Thyroid gland (tissue), 4 donors: ENCODE results near the gene OR1I1. TPM values are rescaled to one million over a fixed set of nuclear protein-coding genes. Genes with fewer than 3 reads are reported as not detected.

Source experiments
- DNase-seq, 2 donors: peaks; one replicate each; pipeline ENCODE4 v3.0.0-alpha.2; 2019
- H3K27ac ChIP-seq, 3 donors: fragments of 200-600 bp; sonication (generic); 1 replicate in 2 of 3; 2 replicates in 1 of 3; pipeline ENCODE4 v1.5.1; 2016 to 2019; ENCODE audit warnings: mild to moderate bottlenecking in 1 of 3, moderate library complexity in 1 of 3
- H3K27me3 ChIP-seq: fragments of 200-600 bp; sonication (generic); one replicate; pipeline ENCODE4 v1.5.1; 2019
- H3K36me3 ChIP-seq, 2 donors: fragments of 200-600 bp; sonication (generic); one replicate each; pipeline ENCODE4 v1.5.1; 2016 to 2019
- H3K4me1 ChIP-seq, 2 donors: fragments of 200-600 bp; sonication (generic); one replicate each; pipeline ENCODE4 v1.5.1; 2017 to 2019
- H3K4me3 ChIP-seq, 3 donors: fragments of 200-600 bp; sonication (generic); replicated peaks in 1 of 3; 1 replicate in 2 of 3; 2 replicates in 1 of 3; pipeline ENCODE4 v1.5.1; 2016; ENCODE audit warnings: mild to moderate bottlenecking in 1 of 3
- H3K9me3 ChIP-seq: fragments of 200-600 bp; sonication (generic); one replicate; pipeline ENCODE4 v1.5.1; 2017
- POLR2A ChIP-seq, 2 donors: fragments of 450-650 bp; IDR thresholded peaks; one replicate each; pipeline ENCODE4 v1.6.1; 2017; ENCODE audit warnings: antibody characterized with exemption in 2 of 2, mild to moderate bottlenecking in 2 of 2, moderate library complexity in 1 of 2
- WGBS, 2 donors: methylation state at CpG; one replicate each; pipeline ENCODE4 v1.1.5; 2017; 5-methylcytosine and 5-hydroxymethylcytosine counted together
- intact Hi-C: fragments of 100-400 bp; cut with DNase I; formaldehyde crosslinking; loops from one replicate; pipeline ENCODE4 v1.15.1; 2023
- total RNA-seq, 4 donors: library from RNA; depleted of rRNA; stranded (reverse); fragments of >200 nt; gene quantifications; one replicate each; pipeline ENCODE4 v1.2.3, GENCODE V29; 2016
- TF ChIP-seq, protein P1 (sequence below), 6 experiments: fragments of 200-600 bp in 3 of 6; fragments of 450-650 bp in 3 of 6; sonication (generic) in 3 of 6; IDR thresholded peaks; one replicate each; pipeline ENCODE4 v1.5.1; 2016 to 2019; ENCODE audit warnings: antibody characterized with exemption in 6 of 6, mild to moderate bottlenecking in 2 of 6, inconsistent platforms in 1 of 6, moderate library complexity in 1 of 6

The OR1I1 gene
- total RNA-seq, 4 donors from 2014 or later = not detected

DNA sequence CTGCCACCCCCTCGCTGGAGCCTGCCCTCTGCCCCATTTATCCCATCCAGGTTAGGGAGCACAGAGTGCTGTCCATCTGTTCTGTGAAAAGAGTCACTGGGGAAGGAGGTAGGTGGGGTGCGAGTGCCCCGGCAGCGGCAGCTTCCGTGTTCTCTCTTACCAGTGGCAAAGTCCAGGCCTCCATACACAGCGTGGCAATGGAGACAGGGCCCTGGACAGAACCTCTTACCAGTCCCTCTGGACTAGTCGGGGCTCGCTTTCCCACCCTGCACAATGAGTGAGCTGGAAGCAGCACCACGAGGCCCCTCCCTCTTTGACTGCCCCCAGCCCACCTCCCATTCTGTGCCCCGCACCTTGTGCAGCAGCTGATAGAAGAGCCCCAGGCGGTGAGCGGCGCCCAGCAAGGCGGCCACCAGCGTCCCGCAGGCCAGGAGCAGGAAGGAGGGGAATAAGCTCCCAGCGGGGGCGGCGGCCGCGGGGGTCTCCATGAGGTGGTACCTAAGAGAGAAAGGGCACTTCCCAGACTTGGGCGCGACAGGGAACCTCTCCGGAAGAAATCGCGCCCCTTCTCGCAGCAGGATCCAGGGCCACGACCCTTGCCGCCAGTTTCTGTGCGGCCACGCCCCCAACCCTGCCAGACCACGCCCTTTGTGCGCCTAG, 42.7 kb downstream of the OR1I1 start:
- TF ChIP-seq, protein P1, sequence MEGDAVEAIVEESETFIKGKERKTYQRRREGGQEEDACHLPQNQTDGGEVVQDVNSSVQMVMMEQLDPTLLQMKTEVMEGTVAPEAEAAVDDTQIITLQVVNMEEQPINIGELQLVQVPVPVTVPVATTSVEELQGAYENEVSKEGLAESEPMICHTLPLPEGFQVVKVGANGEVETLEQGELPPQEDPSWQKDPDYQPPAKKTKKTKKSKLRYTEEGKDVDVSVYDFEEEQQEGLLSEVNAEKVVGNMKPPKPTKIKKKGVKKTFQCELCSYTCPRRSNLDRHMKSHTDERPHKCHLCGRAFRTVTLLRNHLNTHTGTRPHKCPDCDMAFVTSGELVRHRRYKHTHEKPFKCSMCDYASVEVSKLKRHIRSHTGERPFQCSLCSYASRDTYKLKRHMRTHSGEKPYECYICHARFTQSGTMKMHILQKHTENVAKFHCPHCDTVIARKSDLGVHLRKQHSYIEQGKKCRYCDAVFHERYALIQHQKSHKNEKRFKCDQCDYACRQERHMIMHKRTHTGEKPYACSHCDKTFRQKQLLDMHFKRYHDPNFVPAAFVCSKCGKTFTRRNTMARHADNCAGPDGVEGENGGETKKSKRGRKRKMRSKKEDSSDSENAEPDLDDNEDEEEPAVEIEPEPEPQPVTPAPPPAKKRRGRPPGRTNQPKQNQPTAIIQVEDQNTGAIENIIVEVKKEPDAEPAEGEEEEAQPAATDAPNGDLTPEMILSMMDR (IDR thresholded peaks at IDR 0.05) = no peak
- Histone ChIP-seq H3K27me3 (no peaks in the 10 kb centered on the region), H3K4me3 (peak overlapping the region; percentile 17 to 77 (median 58)), H3K27ac (peak overlapping the region; percentile 84 to 95 (median 87)), H3K36me3 (peaks cover 9 to 16% of the 10 kb centered on the region in 2 donors), H3K4me1 (peaks cover 17 to 18% of the 10 kb centered on the region in 2 donors), H3K9me3 (no peaks in the 10 kb centered on the region)
- DNase-seq = peak; percentile 12 to 27
- WGBS, 2 donors = 1 to 5% methylated on average over 13 to 25 of the region's 33 CpGs
- intact Hi-C loops = no loop called here

- WGBS, 2 donors = 0% methylated on average over 31 to 34 of the region's 61 CpGs
- Histone ChIP-seq H3K27me3 (no peaks in the 10 kb centered on the region), H3K36me3 (peaks cover 6 to 8% of the 10 kb centered on the region in 2 donors), H3K4me1 (peaks cover 17 to 18% of the 10 kb centered on the region in 2 donors), H3K4me3 (peak overlapping the region; percentile 35 to 77 (median 58)), H3K9me3 (no peaks in the 10 kb centered on the region), H3K27ac (peak overlapping the region; percentile 84 to 95 (median 87))
- intact Hi-C loops = no loop called here
- DNase-seq = peak; percentile 99
- TF ChIP-seq POLR2A (IDR thresholded peaks at IDR 0.05) = peak in 1 of 2 donors; percentile 61
- TF ChIP-seq, protein P1 (IDR thresholded peaks at IDR 0.05) = peak in 2 of 6 experiments; percentile 6 to 38
Observed at GRCh38 chr19:15125232-15126067, 43.4 kb downstream of the OR1I1 start.

DNA sequence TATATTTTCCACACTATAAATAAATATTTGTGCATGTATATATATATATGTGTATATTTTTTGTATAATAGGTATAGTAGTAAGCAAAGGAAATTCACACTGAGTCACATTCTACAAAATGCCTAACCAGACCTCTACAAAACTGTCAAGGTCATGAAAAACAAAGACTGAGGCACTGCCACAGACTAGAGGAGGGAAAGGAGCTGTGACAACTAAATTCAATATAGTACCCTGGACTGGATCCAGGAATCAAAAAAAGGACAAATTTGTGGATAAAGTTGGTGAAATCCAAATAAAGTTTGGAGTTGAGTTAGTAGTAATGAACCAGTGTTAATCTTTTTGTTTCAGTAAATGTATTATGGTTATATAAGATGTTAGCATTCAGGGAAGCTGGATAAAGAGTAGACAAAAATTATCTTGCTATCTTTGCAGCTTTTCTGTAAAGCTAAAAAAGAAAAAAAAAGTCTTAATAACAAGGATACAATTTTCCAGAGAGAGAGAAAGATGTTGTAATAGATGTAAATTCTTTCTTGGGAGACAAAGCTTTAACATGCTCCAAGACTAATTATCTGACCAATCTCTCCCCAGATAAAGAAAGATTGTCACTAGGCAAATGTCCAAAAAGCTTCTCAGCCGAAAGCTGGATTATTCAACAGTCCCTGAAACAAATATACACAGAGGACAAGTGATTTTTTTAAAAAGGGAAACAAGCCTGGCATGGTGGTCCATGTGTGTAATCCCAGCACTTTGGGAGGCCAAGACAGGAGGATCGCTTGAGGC, 44.3 kb downstream of the OR1I1 start:
- intact Hi-C loops = no loop called here
- no peak for DNase-seq
- H3K4me3 ChIP-seq = peak overlapping the region in 2 of 3 donors; percentile 35 to 77
- H3K27me3 ChIP-seq = no peaks in the 10 kb centered on the region
- no peaks in the 10 kb centered on the region for H3K9me3 ChIP-seq
- H3K36me3 ChIP-seq = peaks cover 0 to 7% of the 10 kb centered on the region in 2 donors
- WGBS, 2 donors = 56 to 65% methylated on average over 2 of the region's 2 CpGs
- H3K4me1 ChIP-seq = peaks cover 17 to 18% of the 10 kb centered on the region in 2 donors
- TF ChIP-seq, protein P1 (IDR thresholded peaks at IDR 0.05) = no peak
- TF ChIP-seq POLR2A (IDR thresholded peaks at IDR 0.05) = no peak
- H3K27ac ChIP-seq = peak overlapping the region in 2 of 3 donors; percentile 68 to 95

DNA sequence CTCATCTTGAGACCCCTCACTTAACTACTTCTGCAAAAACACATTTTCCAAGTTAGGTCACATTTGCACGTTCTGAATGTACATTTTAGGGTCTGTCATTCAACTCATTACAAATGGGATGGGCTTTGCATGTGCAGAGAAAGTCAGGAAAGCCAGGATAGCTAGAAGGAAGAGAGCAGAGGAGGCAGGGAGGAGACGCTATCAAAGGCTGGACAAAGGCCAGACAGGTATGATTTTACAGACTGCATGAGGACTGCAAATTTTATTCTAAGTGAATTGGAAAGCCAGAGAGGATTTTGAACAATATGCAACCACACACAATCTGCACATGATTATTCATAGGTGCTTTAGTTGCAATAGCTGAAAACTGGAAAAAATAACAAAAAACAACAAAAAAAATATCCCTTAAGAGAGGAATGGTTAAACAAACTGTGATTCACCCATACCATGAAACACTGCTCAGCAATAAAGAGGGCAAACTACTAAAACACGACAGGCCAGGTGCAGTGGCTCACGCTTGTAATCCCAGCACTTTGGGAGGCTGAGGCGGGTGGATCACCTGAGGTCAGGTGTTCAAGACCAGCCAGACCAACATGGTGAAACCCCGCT, 46.3 kb downstream of the OR1I1 start:
- no peak for TF ChIP-seq POLR2A (IDR thresholded peaks at IDR 0.05)
- TF ChIP-seq, protein P1 (IDR thresholded peaks at IDR 0.05) = no peak
- no peak overlapping the region for H3K4me3 ChIP-seq
- H3K27me3 ChIP-seq = no peaks in the 10 kb centered on the region
- peaks cover 16 to 18% of the 10 kb centered on the region in 2 donors for H3K4me1 ChIP-seq
- WGBS, 2 donors = 77 to 78% methylated on average over 6 of the region's 6 CpGs
- intact Hi-C loops = no loop called here
- no peaks in the 10 kb centered on the region for H3K9me3 ChIP-seq
- no peak for DNase-seq
- no peaks in the 10 kb centered on the region for H3K36me3 ChIP-seq
- no peak overlapping the region for H3K27ac ChIP-seq
